Adrenal gland (tissue), 5 donors: ENCODE results near the gene TTLL11.

Experiments
- POLR2A ChIP-seq, 2 donors: fragments of 450-650 bp; IDR thresholded peaks; one replicate each; pipeline ENCODE4 v1.6.1; 2017; ENCODE audit warnings: antibody characterized with exemption in 2 of 2, mild to moderate bottlenecking in 2 of 2, moderate library complexity in 1 of 2
- TF ChIP-seq, protein P1 (sequence below), 6 experiments: fragments of 450-650 bp in 4 of 6; fragments of 200-600 bp in 2 of 6; sonication (generic) in 1 of 6; IDR thresholded peaks; 1 replicate in 5 of 6; 2 replicates in 1 of 6; pipeline versions ENCODE4 v1.5.1 to v1.8.0; 2016 to 2021; ENCODE audit warnings: antibody characterized with exemption in 6 of 6, mild to moderate bottlenecking in 2 of 6, moderate library complexity in 1 of 6
- donor health status: DM: no; HTN: no; CAD: no.

- TF ChIP-seq POLR2A (IDR thresholded peaks at IDR 0.05) = no peak
- TF ChIP-seq, protein P1, sequence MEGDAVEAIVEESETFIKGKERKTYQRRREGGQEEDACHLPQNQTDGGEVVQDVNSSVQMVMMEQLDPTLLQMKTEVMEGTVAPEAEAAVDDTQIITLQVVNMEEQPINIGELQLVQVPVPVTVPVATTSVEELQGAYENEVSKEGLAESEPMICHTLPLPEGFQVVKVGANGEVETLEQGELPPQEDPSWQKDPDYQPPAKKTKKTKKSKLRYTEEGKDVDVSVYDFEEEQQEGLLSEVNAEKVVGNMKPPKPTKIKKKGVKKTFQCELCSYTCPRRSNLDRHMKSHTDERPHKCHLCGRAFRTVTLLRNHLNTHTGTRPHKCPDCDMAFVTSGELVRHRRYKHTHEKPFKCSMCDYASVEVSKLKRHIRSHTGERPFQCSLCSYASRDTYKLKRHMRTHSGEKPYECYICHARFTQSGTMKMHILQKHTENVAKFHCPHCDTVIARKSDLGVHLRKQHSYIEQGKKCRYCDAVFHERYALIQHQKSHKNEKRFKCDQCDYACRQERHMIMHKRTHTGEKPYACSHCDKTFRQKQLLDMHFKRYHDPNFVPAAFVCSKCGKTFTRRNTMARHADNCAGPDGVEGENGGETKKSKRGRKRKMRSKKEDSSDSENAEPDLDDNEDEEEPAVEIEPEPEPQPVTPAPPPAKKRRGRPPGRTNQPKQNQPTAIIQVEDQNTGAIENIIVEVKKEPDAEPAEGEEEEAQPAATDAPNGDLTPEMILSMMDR (IDR thresholded peaks at IDR 0.05) = no peak
Measured at GRCh38 chr9:121818841-121819427, 274.2 kb downstream of the TTLL11 start.
